ENCODE data around the gene WDR33. TPM values are rescaled to one million over a fixed set of nuclear protein-coding genes. Genes with fewer than 3 reads are reported as not detected.

WDR33 gene
- total RNA-seq, 1 donor from 2014 or later = 93.0 TPM

DNA sequence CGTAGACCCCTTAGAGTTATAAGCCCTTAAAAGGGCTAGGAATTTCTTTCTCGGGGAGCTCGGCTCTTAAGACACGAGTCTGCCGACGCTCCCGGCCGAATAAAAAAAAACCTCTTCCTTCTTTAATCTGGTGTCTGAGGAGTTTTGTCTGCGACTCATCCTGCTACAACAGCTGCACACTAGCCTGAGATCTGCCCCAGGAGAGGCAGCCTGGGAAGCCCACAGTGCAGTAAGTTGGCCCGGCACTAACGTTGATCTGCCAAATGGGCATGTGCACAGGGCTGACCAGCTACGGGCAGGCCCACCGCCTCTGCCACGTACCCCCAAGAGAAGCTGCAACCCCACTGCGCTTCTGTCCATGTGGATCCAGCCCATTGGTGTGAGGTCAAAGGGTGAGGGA is 127.2 kb downstream of the WDR33 start:
- Mint-ChIP-seq H3K36me3 (ENCODE audit: low read depth) (peaks cover 6% of the 10 kb centered on the region), H3K27me3 (no peaks in the 10 kb centered on the region), H3K27ac (no peak overlapping the region), H3K9me3 (peaks cover 4% of the 10 kb centered on the region), H3K4me1 (peaks cover 6% of the 10 kb centered on the region), H3K4me3 (no peak overlapping the region)
- TF ChIP-seq, protein P1, sequence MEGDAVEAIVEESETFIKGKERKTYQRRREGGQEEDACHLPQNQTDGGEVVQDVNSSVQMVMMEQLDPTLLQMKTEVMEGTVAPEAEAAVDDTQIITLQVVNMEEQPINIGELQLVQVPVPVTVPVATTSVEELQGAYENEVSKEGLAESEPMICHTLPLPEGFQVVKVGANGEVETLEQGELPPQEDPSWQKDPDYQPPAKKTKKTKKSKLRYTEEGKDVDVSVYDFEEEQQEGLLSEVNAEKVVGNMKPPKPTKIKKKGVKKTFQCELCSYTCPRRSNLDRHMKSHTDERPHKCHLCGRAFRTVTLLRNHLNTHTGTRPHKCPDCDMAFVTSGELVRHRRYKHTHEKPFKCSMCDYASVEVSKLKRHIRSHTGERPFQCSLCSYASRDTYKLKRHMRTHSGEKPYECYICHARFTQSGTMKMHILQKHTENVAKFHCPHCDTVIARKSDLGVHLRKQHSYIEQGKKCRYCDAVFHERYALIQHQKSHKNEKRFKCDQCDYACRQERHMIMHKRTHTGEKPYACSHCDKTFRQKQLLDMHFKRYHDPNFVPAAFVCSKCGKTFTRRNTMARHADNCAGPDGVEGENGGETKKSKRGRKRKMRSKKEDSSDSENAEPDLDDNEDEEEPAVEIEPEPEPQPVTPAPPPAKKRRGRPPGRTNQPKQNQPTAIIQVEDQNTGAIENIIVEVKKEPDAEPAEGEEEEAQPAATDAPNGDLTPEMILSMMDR (IDR thresholded peaks at IDR 0.05) = no peak
- ChIA-PET POLR2A (no interaction called here), CTCF (interaction anchor here (1.4 kb wide), 1 partner anchor 92 kb away, joined by 4 read pairs; no protein-coding TSS in a partner anchor)
- DNase-seq = no peak
- intact Hi-C loops (cut with micrococcal nuclease) = no loop called here
- no peak for ATAC-seq (ENCODE audit: low read depth)

DNA sequence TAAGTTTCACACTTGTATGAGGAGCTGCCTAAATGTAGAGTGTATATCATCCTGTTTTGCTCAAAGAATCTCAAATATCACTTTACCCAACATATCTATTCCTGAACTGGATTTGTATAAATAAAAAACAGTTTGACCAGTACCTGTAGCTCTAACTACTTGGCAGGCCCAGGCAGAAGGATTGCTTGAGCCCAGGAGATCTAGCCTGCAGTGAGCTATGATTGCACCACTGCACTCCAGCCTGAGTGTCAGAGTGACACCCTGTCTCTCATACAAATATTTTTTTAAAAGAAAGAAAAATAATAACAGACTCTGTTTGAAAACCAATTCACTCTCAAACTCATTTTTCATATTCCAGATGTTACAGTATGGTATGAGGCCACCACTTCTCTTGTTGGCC is 127.9 kb downstream of the WDR33 start:
- Mint-ChIP-seq H3K27ac (no peak overlapping the region), H3K4me1 (peaks cover 6% of the 10 kb centered on the region), H3K4me3 (no peak overlapping the region), H3K27me3 (peaks cover 6% of the 10 kb centered on the region), H3K36me3 (ENCODE audit: low read depth) (peaks cover 2% of the 10 kb centered on the region), H3K9me3 (peaks cover 2% of the 10 kb centered on the region)
- DNase-seq (no peak), ATAC-seq (ENCODE audit: low read depth) (no peak)
- POLR2A ChIA-PET = no interaction called here
- intact Hi-C loops (cut with micrococcal nuclease) = no loop called here
- TF ChIP-seq, protein P1 (IDR thresholded peaks at IDR 0.05) = no peak
- CTCF ChIA-PET = interaction anchor here (1.4 kb wide), 1 partner anchor 92 kb away, joined by 4 read pairs; no protein-coding TSS in a partner anchor

DNA sequence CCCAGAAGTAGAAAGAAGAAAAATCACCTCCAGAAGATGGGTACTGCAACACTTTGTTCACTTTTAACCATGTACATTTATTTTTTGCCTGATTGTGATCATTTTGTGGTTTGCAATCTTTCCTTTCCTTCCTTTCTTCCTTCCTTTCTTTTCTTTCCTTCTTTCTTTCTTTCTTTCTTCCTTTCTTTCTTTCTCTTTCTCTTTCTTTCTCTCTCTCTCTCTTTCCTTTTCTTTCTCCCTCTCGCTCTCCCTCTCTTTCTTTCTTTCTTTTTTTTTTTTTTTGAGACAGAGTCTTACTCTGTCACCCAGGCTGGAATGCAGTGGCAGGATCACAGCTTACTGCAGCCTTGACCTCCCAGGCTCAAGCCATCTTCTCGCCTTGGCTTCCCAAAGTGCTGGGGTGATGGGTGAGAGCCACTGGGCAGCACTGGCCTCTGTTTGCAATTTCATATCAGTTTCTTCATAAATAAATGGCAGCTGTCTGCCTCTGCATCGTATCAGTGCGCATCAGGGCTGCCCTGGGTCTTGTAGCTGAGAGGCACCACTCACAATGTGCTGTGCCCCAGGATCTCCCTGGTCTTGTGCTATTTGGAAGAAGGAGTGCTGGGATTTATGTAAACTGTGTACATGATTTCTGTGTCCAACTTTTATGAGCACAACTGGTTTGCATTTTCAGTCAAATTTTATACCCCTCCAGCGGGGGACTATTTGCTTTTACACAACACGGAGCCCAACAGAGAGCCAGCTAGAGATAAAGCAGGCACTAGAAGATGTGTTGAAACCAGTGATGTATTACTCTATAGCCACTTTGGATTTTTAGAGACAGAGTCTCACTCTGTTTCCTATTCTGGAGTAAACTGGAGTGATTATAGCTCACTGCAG is 128.8 kb downstream of the WDR33 start:
- POLR2A ChIA-PET = interaction anchor here (0.6 kb wide), 1 partner anchor 166 kb away, joined by 3 read pairs; no protein-coding TSS in a partner anchor
- TF ChIP-seq, protein P1 (IDR thresholded peaks at IDR 0.05) = no peak
- Mint-ChIP-seq H3K36me3 (ENCODE audit: low read depth) (no peaks in the 10 kb centered on the region), H3K9me3 (no peaks in the 10 kb centered on the region), H3K4me1 (peaks cover 6% of the 10 kb centered on the region), H3K27ac (no peak overlapping the region), H3K4me3 (no peak overlapping the region), H3K27me3 (peaks cover 10% of the 10 kb centered on the region)
- no peak for ATAC-seq (ENCODE audit: low read depth)
- CTCF ChIA-PET = no interaction called here
- no peak for DNase-seq
- intact Hi-C loops (cut with micrococcal nuclease) = no loop called here

DNA sequence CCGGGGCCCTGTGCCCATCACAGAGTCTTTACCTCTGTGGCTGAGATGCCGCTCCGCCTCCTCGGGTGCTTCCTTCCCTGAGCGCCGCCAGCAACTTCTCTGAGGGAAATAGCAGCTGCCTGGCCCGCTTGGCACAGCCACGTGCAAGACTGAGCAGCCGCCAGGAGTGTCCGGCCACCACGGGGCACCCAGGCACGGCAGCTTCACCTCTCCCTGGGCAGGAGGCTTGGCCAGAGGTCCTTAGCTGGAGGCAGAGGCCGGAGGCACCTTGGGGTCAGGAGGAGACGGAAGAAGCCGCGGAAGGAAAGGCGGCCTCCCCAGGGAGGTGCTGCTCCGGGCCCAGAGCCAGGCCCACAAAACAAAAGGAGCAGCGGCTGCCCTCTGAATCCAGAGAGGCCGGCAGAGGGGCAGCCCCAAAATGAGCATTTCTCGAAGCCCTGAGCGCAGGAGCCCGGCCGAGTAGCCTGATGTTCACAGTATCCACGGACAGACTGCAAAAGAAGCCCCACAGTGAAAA is 129.6 kb downstream of the WDR33 start:
- intact Hi-C loops (cut with micrococcal nuclease) = no loop called here
- no peak overlapping the region for H3K27ac Mint-ChIP-seq
- peak overlapping the region; percentile 24 for H3K4me3 Mint-ChIP-seq
- H3K4me1 Mint-ChIP-seq = peaks cover 6% of the 10 kb centered on the region
- no peak for DNase-seq
- ChIA-PET POLR2A (no interaction called here), CTCF (no interaction called here)
- peaks cover 17% of the 10 kb centered on the region for H3K27me3 Mint-ChIP-seq
- TF ChIP-seq, protein P1 (IDR thresholded peaks at IDR 0.05) = no peak
- no peaks in the 10 kb centered on the region for H3K9me3 Mint-ChIP-seq
- no peaks in the 10 kb centered on the region for H3K36me3 Mint-ChIP-seq (ENCODE audit: low read depth)
- no peak for ATAC-seq (ENCODE audit: low read depth)

DNA sequence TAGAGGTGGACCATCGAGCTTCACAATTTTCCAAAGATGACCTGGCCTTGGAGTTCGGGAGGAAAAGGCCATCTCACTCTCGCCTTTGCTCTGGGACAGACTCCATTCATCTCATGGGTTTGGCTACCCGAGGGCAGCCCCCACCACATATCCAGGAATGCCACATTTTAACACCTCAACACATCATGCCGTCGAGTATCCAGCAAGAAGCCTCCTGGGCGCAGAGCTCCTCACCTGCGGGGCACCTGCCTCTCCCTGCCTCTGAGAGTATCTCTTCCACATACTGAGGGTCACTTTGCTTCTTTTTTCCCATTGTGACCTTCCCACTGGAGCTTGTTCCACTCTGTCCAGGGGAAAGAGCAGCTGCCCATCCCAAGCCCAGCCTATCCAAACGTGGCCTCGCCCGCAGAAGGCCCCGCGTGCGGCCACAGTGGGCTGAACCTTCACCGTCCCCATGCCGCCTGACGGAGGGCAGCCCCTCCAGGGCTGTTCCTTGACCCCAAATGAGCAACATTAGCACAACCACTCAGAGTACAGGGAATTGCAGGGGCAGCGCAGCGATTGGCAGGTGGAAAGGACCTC is 130.2 kb downstream of the WDR33 start:
- no peak for DNase-seq
- H3K36me3 Mint-ChIP-seq (ENCODE audit: low read depth) = no peaks in the 10 kb centered on the region
- POLR2A ChIA-PET = no interaction called here
- no peaks in the 10 kb centered on the region for H3K9me3 Mint-ChIP-seq
- H3K4me3 Mint-ChIP-seq = no peak overlapping the region
- H3K4me1 Mint-ChIP-seq = peaks cover 9% of the 10 kb centered on the region
- TF ChIP-seq, protein P1 (IDR thresholded peaks at IDR 0.05) = no peak
- no peak overlapping the region for H3K27ac Mint-ChIP-seq
- intact Hi-C loops (cut with micrococcal nuclease) = no loop called here
- CTCF ChIA-PET = no interaction called here
- ATAC-seq (ENCODE audit: low read depth) = no peak
- H3K27me3 Mint-ChIP-seq = peaks cover 20% of the 10 kb centered on the region
